Vagina (tissue), 2 donors: Measurements from ENCODE around the gene GPR37L1. TPM values are rescaled to one million over a fixed set of nuclear protein-coding genes. Genes with fewer than 3 reads are reported as not detected.
A peak's percentile ranks its signal among the peaks of the same experiment; 100 is the strongest.

ENCODE experiments used
- DNase-seq, 2 donors: peaks; one replicate each; pipeline ENCODE4 v3.0.0-alpha.2; 2017; ENCODE audit errors: extremely low spot score in 2 of 2
- H3K27ac ChIP-seq: fragments of 200-600 bp; sonication (generic); one replicate; pipeline ENCODE4 v1.5.1; 2019
- H3K27me3 ChIP-seq: fragments of 200-600 bp; sonication (generic); one replicate; pipeline ENCODE4 v1.5.1; 2019
- H3K36me3 ChIP-seq, 2 donors: fragments of 200-600 bp; sonication (generic); one replicate each; pipeline ENCODE4 v1.5.1; 2017 to 2019
- H3K4me1 ChIP-seq: fragments of 200-600 bp; sonication (generic); one replicate; pipeline ENCODE4 v1.5.1; 2019
- H3K4me3 ChIP-seq, 2 donors: fragments of 200-600 bp; sonication (generic); 1 replicate in 1 of 2; 2 replicates in 1 of 2; pipeline ENCODE4 v1.5.1; 2016 to 2019
- H3K9me3 ChIP-seq: fragments of 200-600 bp; sonication (generic); one replicate; pipeline ENCODE4 v1.5.1; 2019
- POLR2A ChIP-seq, 2 donors: fragments of 450-650 bp; IDR thresholded peaks; one replicate each; pipeline ENCODE4 v1.6.1; 2017; ENCODE audit warnings: antibody characterized with exemption in 2 of 2, mild to moderate bottlenecking in 2 of 2, moderate library complexity in 2 of 2
- POLR2AphosphoS5 ChIP-seq, 2 donors: sonication (generic); formaldehyde crosslinking; IDR thresholded peaks; one replicate each; pipeline ENCODE4 v1.9.0; 2017; ENCODE audit warnings: antibody characterized with exemption in 2 of 2, mild to moderate bottlenecking in 2 of 2, low read depth in 1 of 2; ENCODE audit not compliant: insufficient read depth in 1 of 2
- intact Hi-C: fragments of 100-400 bp; cut with DNase I; formaldehyde crosslinking; loops from one replicate; pipeline ENCODE4 v1.15.1; 2023
- total RNA-seq: library from RNA; depleted of rRNA; stranded (reverse); fragments of >200 nt; gene quantifications from one replicate; pipeline ENCODE4 v1.2.3, GENCODE V29; 2016
- TF ChIP-seq, protein P1 (sequence below), 3 experiments: fragments of 450-650 bp in 2 of 3; fragments of 200-600 bp in 1 of 3; sonication (generic) in 1 of 3; IDR thresholded peaks; one replicate each; pipeline ENCODE4 v1.5.1; 2017 to 2019; ENCODE audit warnings: antibody characterized with exemption in 3 of 3, mild to moderate bottlenecking in 2 of 3, moderate library complexity in 2 of 3

GPR37L1 gene
- total RNA-seq, 1 donor from 2014 or later: 0.25 TPM

DNA sequence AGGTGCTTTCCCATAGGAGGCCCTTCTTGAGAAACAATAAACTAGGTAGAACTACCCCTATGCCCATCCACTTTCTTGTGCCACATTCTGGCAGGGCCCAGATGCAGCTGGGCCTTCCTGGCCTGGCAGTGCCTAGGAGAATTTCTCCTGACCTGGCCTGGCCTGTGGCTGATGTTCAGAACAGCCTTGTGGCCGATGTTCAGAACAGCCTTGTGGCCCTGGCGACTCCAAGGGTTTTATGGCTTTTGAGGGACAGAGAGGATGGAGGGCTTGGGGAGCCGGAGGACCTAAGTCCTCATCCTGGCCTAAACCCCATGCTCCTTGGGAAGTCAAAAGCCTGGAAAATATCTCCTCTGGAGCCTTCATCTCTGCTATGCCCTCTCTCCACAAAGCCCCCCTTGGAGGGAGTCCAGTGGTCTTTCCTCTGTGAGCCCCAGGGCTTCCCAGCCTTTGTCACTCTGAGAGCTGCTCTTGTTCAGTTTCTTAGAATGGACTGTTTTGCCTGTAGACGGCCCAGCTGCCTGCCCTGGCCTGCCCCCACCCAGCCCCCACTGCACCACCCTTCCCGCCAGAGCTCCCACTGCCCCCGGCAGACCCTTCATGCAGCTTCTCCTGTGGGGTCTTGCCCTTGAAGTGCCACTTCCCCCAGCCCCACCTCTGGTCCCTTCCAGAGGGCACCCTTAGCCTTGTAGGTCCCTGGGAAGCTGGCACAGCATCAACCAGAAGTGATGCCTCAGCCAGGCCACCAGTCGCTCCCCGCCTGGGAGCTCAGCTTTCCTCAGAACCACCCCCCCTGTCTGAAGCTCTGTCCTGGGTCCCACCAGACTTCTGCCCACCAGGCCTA, 7.0 kb downstream of the GPR37L1 start:
- H3K36me3 ChIP-seq: peaks cover 0 to 15% of the 10 kb centered on the region in 2 donors
- H3K4me1 ChIP-seq: peaks cover 67% of the 10 kb centered on the region
- H3K27me3 ChIP-seq: no peaks in the 10 kb centered on the region
- H3K4me3 ChIP-seq: no peak overlapping the region
- TF ChIP-seq, protein P1, sequence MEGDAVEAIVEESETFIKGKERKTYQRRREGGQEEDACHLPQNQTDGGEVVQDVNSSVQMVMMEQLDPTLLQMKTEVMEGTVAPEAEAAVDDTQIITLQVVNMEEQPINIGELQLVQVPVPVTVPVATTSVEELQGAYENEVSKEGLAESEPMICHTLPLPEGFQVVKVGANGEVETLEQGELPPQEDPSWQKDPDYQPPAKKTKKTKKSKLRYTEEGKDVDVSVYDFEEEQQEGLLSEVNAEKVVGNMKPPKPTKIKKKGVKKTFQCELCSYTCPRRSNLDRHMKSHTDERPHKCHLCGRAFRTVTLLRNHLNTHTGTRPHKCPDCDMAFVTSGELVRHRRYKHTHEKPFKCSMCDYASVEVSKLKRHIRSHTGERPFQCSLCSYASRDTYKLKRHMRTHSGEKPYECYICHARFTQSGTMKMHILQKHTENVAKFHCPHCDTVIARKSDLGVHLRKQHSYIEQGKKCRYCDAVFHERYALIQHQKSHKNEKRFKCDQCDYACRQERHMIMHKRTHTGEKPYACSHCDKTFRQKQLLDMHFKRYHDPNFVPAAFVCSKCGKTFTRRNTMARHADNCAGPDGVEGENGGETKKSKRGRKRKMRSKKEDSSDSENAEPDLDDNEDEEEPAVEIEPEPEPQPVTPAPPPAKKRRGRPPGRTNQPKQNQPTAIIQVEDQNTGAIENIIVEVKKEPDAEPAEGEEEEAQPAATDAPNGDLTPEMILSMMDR (IDR thresholded peaks at IDR 0.05): no peak
- peak overlapping the region; percentile 93 for H3K27ac ChIP-seq
- intact Hi-C loops: loop anchor here (5.0 kb wide), 1 partner anchor 117 kb away; the partner anchor contains the start of gene ELF3
- no peaks in the 10 kb centered on the region for H3K9me3 ChIP-seq
- DNase-seq: no peak

GRCh38 chr1:202130297-202130721, 7.6 kb downstream of the GPR37L1 start:
- peaks cover 73% of the 10 kb centered on the region for H3K4me1 ChIP-seq
- H3K27me3 ChIP-seq: no peaks in the 10 kb centered on the region
- DNase-seq: no peak
- H3K27ac ChIP-seq: peak overlapping the region; percentile 93
- no peak for TF ChIP-seq POLR2A (IDR thresholded peaks at IDR 0.05)
- TF ChIP-seq POLR2AphosphoS5 (IDR thresholded peaks at IDR 0.05; ENCODE audit: insufficient read depth in 1 of 2, low read depth in 1 of 2): no peak
- TF ChIP-seq, protein P1 (IDR thresholded peaks at IDR 0.05): no peak
- H3K9me3 ChIP-seq: no peaks in the 10 kb centered on the region
- H3K4me3 ChIP-seq: no peak overlapping the region
- intact Hi-C loops: loop anchor here (5.0 kb wide), 1 partner anchor 118 kb away; the partner anchor contains the start of gene ELF3
- peaks cover 0 to 22% of the 10 kb centered on the region in 2 donors for H3K36me3 ChIP-seq

- peaks cover 78% of the 10 kb centered on the region for H3K4me1 ChIP-seq
These were observed 8.3 kb downstream of the GPR37L1 start for GRCh38 chr1:202130816-202131522.

GRCh38 chr1:202131956-202132821, 9.5 kb downstream of the GPR37L1 start:
- H3K9me3 ChIP-seq: no peaks in the 10 kb centered on the region
- H3K27me3 ChIP-seq: no peaks in the 10 kb centered on the region
- peaks cover 78% of the 10 kb centered on the region for H3K4me1 ChIP-seq
- intact Hi-C loops: loop anchor here (5.0 kb wide), 1 partner anchor 120 kb away; the partner anchor contains the start of gene ELF3
- DNase-seq: no peak
- H3K27ac ChIP-seq: peak overlapping the region; percentile 93
- H3K36me3 ChIP-seq: peaks cover 0 to 38% of the 10 kb centered on the region in 2 donors
- H3K4me3 ChIP-seq: peak overlapping the region; percentile 9 to 28
- peak in 1 of 2 donors; percentile 58 for TF ChIP-seq POLR2AphosphoS5 (IDR thresholded peaks at IDR 0.05; ENCODE audit: insufficient read depth in 1 of 2, low read depth in 1 of 2)
- TF ChIP-seq, protein P1 (IDR thresholded peaks at IDR 0.05): no peak

More at GRCh38 chr1:202130816-202131522, 8.3 kb downstream of the GPR37L1 start:
- intact Hi-C loops: loop anchor here (5.0 kb wide), 1 partner anchor 119 kb away; the partner anchor contains the start of gene ELF3
- peaks cover 0 to 28% of the 10 kb centered on the region in 2 donors for H3K36me3 ChIP-seq
- H3K9me3 ChIP-seq: no peaks in the 10 kb centered on the region
- H3K27ac ChIP-seq: peak overlapping the region; percentile 93
- no peaks in the 10 kb centered on the region for H3K27me3 ChIP-seq
- TF ChIP-seq POLR2A (IDR thresholded peaks at IDR 0.05): no peak
- TF ChIP-seq POLR2AphosphoS5 (IDR thresholded peaks at IDR 0.05; ENCODE audit: insufficient read depth in 1 of 2, low read depth in 1 of 2): no peak
- TF ChIP-seq, protein P1 (IDR thresholded peaks at IDR 0.05): no peak
- H3K4me3 ChIP-seq: no peak overlapping the region
- DNase-seq: no peak
